ENCODE measurements around the gene LGALS9.

LGALS9 gene

DNA sequence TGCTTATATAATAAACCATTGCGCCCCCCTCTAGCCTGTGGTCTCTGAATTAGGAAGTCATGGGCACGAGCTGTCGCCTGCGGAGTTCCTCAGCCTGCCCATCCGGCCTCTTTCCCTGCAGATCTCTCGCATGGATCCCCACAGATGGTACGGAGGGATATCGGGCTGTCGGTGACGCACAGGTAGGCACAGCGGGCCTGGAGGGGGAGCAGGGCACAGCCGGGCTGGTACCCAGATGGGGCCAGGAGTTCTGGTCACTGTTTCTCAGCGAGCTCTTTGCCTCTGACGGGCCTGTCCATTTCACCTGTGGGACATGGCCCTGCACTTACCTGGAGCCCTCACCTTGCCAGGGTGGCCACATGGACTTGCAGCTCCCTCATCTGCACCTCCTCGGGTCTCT is 42.6 kb upstream of the LGALS9 start:
- CTCF ChIA-PET, result interaction anchor here (1.0 to 11.4 kb wide), 10 partner anchors 8 to 351 kb away, joined by 3 to 181 read pairs (median 4); no protein-coding TSS in a partner anchor
- DNase-seq (ENCODE audit: low read depth, low spot score), result no peak
- POLR2A ChIA-PET, result no interaction called here
- no peak overlapping the region for H3K4me3 ChIP-seq (ENCODE audit: low read depth, low read length)
- TF ChIP-seq, protein P1, sequence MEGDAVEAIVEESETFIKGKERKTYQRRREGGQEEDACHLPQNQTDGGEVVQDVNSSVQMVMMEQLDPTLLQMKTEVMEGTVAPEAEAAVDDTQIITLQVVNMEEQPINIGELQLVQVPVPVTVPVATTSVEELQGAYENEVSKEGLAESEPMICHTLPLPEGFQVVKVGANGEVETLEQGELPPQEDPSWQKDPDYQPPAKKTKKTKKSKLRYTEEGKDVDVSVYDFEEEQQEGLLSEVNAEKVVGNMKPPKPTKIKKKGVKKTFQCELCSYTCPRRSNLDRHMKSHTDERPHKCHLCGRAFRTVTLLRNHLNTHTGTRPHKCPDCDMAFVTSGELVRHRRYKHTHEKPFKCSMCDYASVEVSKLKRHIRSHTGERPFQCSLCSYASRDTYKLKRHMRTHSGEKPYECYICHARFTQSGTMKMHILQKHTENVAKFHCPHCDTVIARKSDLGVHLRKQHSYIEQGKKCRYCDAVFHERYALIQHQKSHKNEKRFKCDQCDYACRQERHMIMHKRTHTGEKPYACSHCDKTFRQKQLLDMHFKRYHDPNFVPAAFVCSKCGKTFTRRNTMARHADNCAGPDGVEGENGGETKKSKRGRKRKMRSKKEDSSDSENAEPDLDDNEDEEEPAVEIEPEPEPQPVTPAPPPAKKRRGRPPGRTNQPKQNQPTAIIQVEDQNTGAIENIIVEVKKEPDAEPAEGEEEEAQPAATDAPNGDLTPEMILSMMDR (IDR thresholded peaks at IDR 0.05; ENCODE audit: insufficient read depth, low read length, missing control alignments), result no peak

DNA sequence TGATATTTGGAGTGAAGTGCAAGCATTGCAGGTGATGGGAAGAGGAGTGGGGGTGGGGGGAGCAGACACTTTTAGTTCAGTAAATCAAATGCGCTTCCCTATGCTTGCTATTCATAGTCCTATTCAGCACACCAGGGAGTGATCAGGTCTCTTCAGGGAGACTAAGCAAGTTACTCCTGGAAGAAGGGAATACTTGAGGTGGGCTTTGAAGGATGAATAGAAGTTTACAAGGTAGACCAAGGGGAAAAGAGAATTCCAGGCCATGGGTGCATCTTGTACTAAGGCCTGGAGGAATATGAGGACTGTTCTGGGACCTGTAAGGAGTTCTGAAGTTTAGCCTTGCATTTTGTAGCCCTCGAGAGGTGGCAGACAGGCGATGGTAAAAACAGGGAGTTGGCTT is 40.1 kb upstream of the LGALS9 start:
- TF ChIP-seq, protein P1 (IDR thresholded peaks at IDR 0.05; ENCODE audit: insufficient read depth, low read length, missing control alignments), result no peak
- ChIA-PET POLR2A (no interaction called here), CTCF (interaction anchor here (1.4 to 20.5 kb wide), 3 partner anchors 12 to 239 kb away, joined by 4 to 634 read pairs (median 181); partner anchors contain the start of gene KSR1)

DNA sequence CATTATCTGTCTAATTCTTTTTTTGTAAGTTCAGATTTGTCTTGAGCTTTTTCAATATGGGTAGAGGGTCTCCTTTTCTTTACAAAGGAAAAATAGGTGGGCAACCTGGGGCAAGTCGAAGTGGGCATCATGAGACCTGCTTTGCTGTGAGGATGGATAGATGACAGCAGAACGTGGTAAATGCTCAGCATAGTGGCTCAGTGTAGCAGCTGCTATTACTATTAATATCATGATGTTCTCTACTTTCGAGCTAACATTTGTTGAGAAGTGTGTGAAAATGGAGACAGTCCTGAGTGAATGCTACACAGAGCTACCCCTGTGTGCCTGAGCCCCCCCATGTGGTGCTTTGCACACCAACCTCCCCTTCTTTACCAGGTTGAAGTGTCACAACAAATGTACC is 39.0 kb upstream of the LGALS9 start:
- TF ChIP-seq, protein P1 (IDR thresholded peaks at IDR 0.05; ENCODE audit: insufficient read depth, low read length, missing control alignments), result no peak
- no peak for DNase-seq (ENCODE audit: low read depth, low spot score)
- POLR2A ChIA-PET, result interaction anchor here (0.6 kb wide), 1 partner anchor 91 kb away, joined by 6 read pairs; no protein-coding TSS in a partner anchor
- H3K4me3 ChIP-seq (ENCODE audit: low read depth, low read length), result no peak overlapping the region
- CTCF ChIA-PET, result interaction anchor here (1.4 to 20.5 kb wide), 5 partner anchors 11 to 356 kb away, joined by 3 to 634 read pairs (median 4); partner anchors contain the start of gene KSR1

More for the DNA sequence above, 40.1 kb upstream of the LGALS9 start:
- no peak overlapping the region for H3K4me3 ChIP-seq (ENCODE audit: low read depth, low read length)
- DNase-seq (ENCODE audit: low read depth, low spot score), result no peak

DNA sequence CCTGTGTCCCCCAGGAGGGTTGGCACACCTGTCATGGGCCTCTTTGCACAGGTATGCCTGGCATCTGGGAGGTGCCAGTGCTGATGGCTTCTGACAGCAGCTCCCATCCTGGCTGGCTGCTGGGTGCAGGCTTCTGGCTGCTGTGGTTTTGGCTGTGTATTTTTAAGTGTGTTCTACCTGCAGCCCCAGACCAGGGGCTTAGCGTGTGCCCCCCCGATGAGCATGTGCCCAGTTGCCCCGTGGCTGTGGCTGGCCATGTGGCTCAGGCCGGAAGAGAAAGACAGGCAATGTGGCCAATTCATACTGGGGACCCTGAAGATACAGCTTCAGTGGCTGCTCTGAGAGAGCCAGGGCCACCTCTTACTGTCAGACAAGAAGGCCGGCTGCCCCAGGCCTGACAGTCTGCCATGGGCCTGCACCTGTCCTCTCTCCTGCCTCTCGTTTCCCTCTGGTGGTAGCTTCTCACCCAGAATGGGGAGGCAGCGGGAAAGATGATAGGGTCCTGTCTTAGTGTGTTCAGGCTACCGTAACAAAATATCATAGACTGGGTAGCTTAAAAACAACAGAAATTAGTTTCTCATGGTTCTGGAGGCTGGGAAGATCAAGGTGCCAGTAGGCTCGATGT is 37.6 kb upstream of the LGALS9 start:
- DNase-seq (ENCODE audit: low read depth, low spot score), result no peak
- no peak overlapping the region for H3K4me3 ChIP-seq (ENCODE audit: low read depth, low read length)
- TF ChIP-seq, protein P1 (IDR thresholded peaks at IDR 0.05; ENCODE audit: insufficient read depth, low read length, missing control alignments), result no peak
- POLR2A ChIA-PET, result no interaction called here
- CTCF ChIA-PET, result interaction anchor here (0.7 to 20.5 kb wide), 9 partner anchors 9 to 357 kb away, joined by 3 to 634 read pairs (median 4); no protein-coding TSS in a partner anchor

DNA sequence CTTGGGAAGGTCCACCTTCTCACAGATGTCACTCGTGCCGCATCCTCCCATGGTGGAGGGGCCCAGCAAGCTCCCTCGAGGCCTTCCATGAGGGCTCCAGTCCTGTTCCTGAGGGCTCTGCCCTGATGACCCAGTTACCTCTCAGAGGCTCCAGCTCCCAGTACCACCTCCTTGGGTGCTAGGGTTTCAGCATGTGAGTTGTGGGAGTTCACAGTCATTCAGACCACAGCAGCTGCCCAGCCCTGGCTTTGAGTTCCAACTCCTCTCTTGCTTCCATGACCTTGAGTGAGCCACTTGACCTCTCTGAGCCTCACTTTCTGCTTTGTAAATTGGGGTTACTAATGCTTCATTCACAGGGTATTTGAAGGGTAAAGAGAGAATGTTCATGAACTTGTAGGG is 37.1 kb upstream of the LGALS9 start:
- ChIA-PET CTCF (interaction anchor here (0.7 to 20.5 kb wide), 8 partner anchors 9 to 357 kb away, joined by 3 to 634 read pairs (median 4); no protein-coding TSS in a partner anchor), POLR2A (no interaction called here)
- TF ChIP-seq, protein P1 (IDR thresholded peaks at IDR 0.05; ENCODE audit: insufficient read depth, low read length, missing control alignments), result no peak
- no peak for DNase-seq (ENCODE audit: low read depth, low spot score)
- no peak overlapping the region for H3K4me3 ChIP-seq (ENCODE audit: low read depth, low read length)

DNA sequence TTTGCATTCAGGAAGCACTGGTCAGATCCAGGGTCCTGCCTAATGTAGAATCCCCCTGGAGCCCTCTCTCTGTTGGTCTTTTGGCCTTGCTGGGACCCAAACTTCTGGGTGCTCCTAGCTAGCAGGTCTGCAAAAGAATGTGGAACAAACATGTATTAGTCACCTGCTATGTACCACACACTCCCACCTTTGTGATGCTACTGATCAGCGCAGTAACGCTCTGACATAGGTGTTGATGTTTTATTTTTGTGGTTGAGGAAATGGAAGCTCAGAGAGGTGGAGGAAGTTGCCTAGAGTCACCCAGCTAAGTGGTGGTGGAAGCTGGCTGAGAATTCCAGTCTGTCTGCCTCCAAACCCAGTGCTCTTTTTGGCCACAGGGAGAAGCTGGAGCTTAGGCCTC is 35.8 kb upstream of the LGALS9 start:
- CTCF ChIA-PET, result interaction anchor here (1.2 to 20.5 kb wide), 6 partner anchors 9 to 359 kb away, joined by 4 to 634 read pairs (median 6); no protein-coding TSS in a partner anchor
- no peak overlapping the region for H3K4me3 ChIP-seq (ENCODE audit: low read depth, low read length)
- POLR2A ChIA-PET, result no interaction called here
- TF ChIP-seq, protein P1 (IDR thresholded peaks at IDR 0.05; ENCODE audit: insufficient read depth, low read length, missing control alignments), result no peak
- no peak for DNase-seq (ENCODE audit: low read depth, low spot score)

All from AG04449 (cell line).